Sigmoid colon (tissue), 7 donors: ENCODE data around the gene POLE. TPM values are rescaled to one million over a fixed set of nuclear protein-coding genes. Genes with fewer than 3 reads are reported as not detected.

Experiments used
- DNase-seq: peaks from one replicate; pipeline ENCODE4 v3.0.0-alpha.2; 2019
- H3K27ac ChIP-seq, 4 donors: fragments of 200-600 bp; sonication (generic); one replicate each; pipeline ENCODE4 v1.5.1; 2016 to 2019; ENCODE audit warnings: mild to moderate bottlenecking in 1 of 4
- H3K27me3 ChIP-seq, 3 donors: fragments of 200-600 bp; sonication (generic); one replicate each; pipeline ENCODE4 v1.5.1; 2019; ENCODE audit warnings: mild to moderate bottlenecking in 1 of 3
- H3K36me3 ChIP-seq, 4 donors: fragments of 200-600 bp; sonication (generic); one replicate each; pipeline ENCODE4 v1.5.1; 2016 to 2019
- H3K4me1 ChIP-seq, 4 donors: fragments of 200-600 bp; sonication (generic); one replicate each; pipeline ENCODE4 v1.5.1; 2017 to 2019
- H3K4me3 ChIP-seq, 4 donors: fragments of 200-600 bp; sonication (generic); one replicate each; pipeline ENCODE4 v1.5.1; 2017 to 2019; ENCODE audit warnings: mild to moderate bottlenecking in 2 of 4, moderate library complexity in 1 of 4
- H3K9me3 ChIP-seq, 4 donors: fragments of 200-600 bp in 3 of 4; sonication (generic) in 3 of 4; one replicate each; pipeline versions ENCODE4 v1.5.1 to v1.6.1; 2013 to 2019
- CTCF ChIP-seq, 4 experiments: fragments of 450-650 bp in 3 of 4; fragments of 200-600 bp in 1 of 4; IDR thresholded peaks; one replicate each; pipeline ENCODE4 v1.5.1; 2016 to 2019; ENCODE audit warnings: antibody characterized with exemption in 4 of 4, mild to moderate bottlenecking in 3 of 4, moderate library complexity in 2 of 4
- EP300 ChIP-seq, 4 donors: sonication (generic); formaldehyde crosslinking; IDR thresholded peaks; one replicate each; pipeline ENCODE4 v1.6.1; 2017; ENCODE audit warnings: antibody characterized with exemption in 4 of 4
- POLR2A ChIP-seq, 2 donors: fragments of 450-650 bp; IDR thresholded peaks; one replicate each; pipeline ENCODE4 v1.6.1; 2016; ENCODE audit warnings: antibody characterized with exemption in 2 of 2, mild to moderate bottlenecking in 2 of 2, moderate library complexity in 2 of 2
- POLR2AphosphoS5 ChIP-seq, 4 donors: sonication (generic); formaldehyde crosslinking; IDR thresholded peaks; one replicate each; pipeline ENCODE4 v1.6.1; 2017; ENCODE audit warnings: antibody characterized with exemption in 4 of 4
- WGBS, 2 donors: extraction: QIAGEN DNeasy Blood & Tissue Kit; methylation state at CpG; one replicate each; pipeline ENCODE4 v1.1.7; 2013; 5-methylcytosine and 5-hydroxymethylcytosine counted together
- intact Hi-C: fragments of 100-400 bp; cut with DNase I; formaldehyde crosslinking; loops from one replicate; pipeline ENCODE4 v1.15.1; 2023
- polyA plus RNA-seq, 3 donors: library from polyadenylated mRNA; stranded (reverse); fragments of 200-250 nt; gene quantifications; one replicate each; pipeline ENCODE4 v1.2.3, GENCODE V29; 2013
- total RNA-seq, 4 donors: library from RNA; depleted of rRNA; stranded (reverse); fragments of >200 nt; gene quantifications; one replicate each; pipeline ENCODE4 v1.1.0, GENCODE V29; 2016
- donor health status: healthy with polysubstance abuse.
- donor health status: Bipolar disorder and iron deficiency.
- donor health status: healthy.

The POLE gene
- total and polyA plus RNA-seq, 7 donors: 11.1 to 37.4 (median 32.9) TPM

- no peaks in the 10 kb centered on the region for H3K9me3 ChIP-seq
- H3K4me1 ChIP-seq: no peaks in the 10 kb centered on the region
- no peak overlapping the region for H3K4me3 ChIP-seq
- TF ChIP-seq CTCF (IDR thresholded peaks at IDR 0.05) (no peak), POLR2AphosphoS5 (IDR thresholded peaks at IDR 0.05) (no peak)
- peaks cover 9 to 88% (median 30%) of the 10 kb centered on the region in 4 donors for H3K36me3 ChIP-seq
- intact Hi-C loops: no loop called here
- peak; percentile 37 for DNase-seq
- 95% methylated on average over 27 of the region's 27 CpGs for WGBS, 2 donors
- H3K27me3 ChIP-seq: no peaks in the 10 kb centered on the region
- no peak overlapping the region for H3K27ac ChIP-seq
Measured at GRCh38 chr12:132673288-132674179, 13.6 kb downstream of the POLE start.

DNA sequence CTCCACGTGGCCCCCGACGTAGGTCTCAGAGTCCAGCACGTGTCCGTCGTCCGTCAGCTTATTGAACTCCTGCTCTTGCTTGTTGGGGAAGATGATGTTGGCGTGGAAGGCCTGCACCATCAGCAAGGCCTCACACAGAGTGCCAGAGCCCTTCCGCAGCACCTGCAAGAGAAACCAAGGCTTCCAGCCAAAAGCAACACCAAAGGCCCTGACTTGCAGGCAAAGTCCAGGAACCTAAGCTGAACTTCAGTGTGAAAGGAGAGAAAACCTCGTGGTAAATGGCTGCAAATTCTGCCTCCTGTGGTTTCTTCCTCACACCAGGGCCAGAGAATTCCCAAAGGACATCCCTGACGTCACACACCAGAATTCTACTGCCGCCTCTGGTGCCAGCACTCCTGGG lies 14.5 kb downstream of the POLE start:
- no peaks in the 10 kb centered on the region for H3K4me1 ChIP-seq
- H3K36me3 ChIP-seq: peaks cover 9 to 88% (median 34%) of the 10 kb centered on the region in 4 donors
- no peaks in the 10 kb centered on the region for H3K9me3 ChIP-seq
- H3K4me3 ChIP-seq: no peak overlapping the region
- H3K27ac ChIP-seq: no peak overlapping the region
- WGBS, 2 donors: 91 to 93% methylated on average over 12 of the region's 12 CpGs
- peak; percentile 56 for DNase-seq
- intact Hi-C loops: no loop called here
- no peaks in the 10 kb centered on the region for H3K27me3 ChIP-seq
- TF ChIP-seq POLR2A (IDR thresholded peaks at IDR 0.05) (no peak), CTCF (IDR thresholded peaks at IDR 0.05) (no peak), POLR2AphosphoS5 (IDR thresholded peaks at IDR 0.05) (no peak), EP300 (IDR thresholded peaks at IDR 0.05) (no peak)

DNA sequence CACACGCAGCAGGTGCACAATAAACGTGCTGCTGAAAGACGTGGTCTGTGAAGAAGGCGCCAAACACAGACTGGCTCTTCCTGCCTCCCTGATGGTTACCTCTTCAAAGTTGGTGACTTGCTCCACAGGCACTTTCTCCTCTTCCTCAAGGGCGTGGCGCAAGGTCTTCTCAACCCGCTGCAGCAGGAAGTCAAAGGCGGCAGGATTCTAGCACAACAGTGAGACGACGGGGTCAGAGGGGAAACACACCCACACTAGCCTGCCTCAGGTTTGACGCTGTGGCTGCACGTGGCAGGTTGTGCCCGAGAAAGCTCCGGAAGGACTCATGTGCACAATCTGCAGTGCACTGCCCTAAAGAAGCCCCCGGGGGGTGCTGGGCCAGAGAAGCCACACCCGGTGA lies 15.0 kb downstream of the POLE start:
- H3K27ac ChIP-seq: no peak overlapping the region
- H3K27me3 ChIP-seq: no peaks in the 10 kb centered on the region
- H3K36me3 ChIP-seq: peaks cover 9 to 89% (median 38%) of the 10 kb centered on the region in 4 donors
- TF ChIP-seq POLR2A (IDR thresholded peaks at IDR 0.05) (no peak), EP300 (IDR thresholded peaks at IDR 0.05) (no peak), CTCF (IDR thresholded peaks at IDR 0.05) (no peak), POLR2AphosphoS5 (IDR thresholded peaks at IDR 0.05) (no peak)
- peak; percentile 46 for DNase-seq
- intact Hi-C loops: no loop called here
- 86 to 87% methylated on average over 16 of the region's 16 CpGs for WGBS, 2 donors
- no peaks in the 10 kb centered on the region for H3K4me1 ChIP-seq
- H3K9me3 ChIP-seq: no peaks in the 10 kb centered on the region
- H3K4me3 ChIP-seq: no peak overlapping the region

GRCh38 chr12:132669166-132669879 lies 17.8 kb downstream of the POLE start:
- H3K36me3 ChIP-seq: peaks cover 9 to 91% (median 33%) of the 10 kb centered on the region in 4 donors
- TF ChIP-seq POLR2AphosphoS5 (IDR thresholded peaks at IDR 0.05) (no peak), EP300 (IDR thresholded peaks at IDR 0.05) (no peak), POLR2A (IDR thresholded peaks at IDR 0.05) (no peak), CTCF (IDR thresholded peaks at IDR 0.05) (no peak)
- DNase-seq: peak; percentile 32
- no peak overlapping the region for H3K4me3 ChIP-seq
- WGBS, 2 donors: 93 to 96% methylated on average over 17 of the region's 17 CpGs
- no peaks in the 10 kb centered on the region for H3K9me3 ChIP-seq
- H3K27ac ChIP-seq: no peak overlapping the region
- no peaks in the 10 kb centered on the region for H3K4me1 ChIP-seq
- intact Hi-C loops: no loop called here
- H3K27me3 ChIP-seq: no peaks in the 10 kb centered on the region
